GM19438 (cell line): ENCODE results near the gene JAM2.
"Not testable (repeated sequence)": the region's sequence is repeated elsewhere in the genome, so short reads cannot be mapped to it uniquely, and the experiment has no call there.

Source experiments
- ATAC-seq: cut with Tn5 transposase; IDR thresholded peaks from one replicate; pipeline ENCODE4 v1.9.1; 2021; ENCODE audit warnings: low read depth; ENCODE audit not compliant: unreplicated experiment

Gene JAM2

GRCh38 chr21:25714066-25714465, 75.0 kb downstream of the JAM2 start:
- not testable (repeated sequence) for ATAC-seq

DNA sequence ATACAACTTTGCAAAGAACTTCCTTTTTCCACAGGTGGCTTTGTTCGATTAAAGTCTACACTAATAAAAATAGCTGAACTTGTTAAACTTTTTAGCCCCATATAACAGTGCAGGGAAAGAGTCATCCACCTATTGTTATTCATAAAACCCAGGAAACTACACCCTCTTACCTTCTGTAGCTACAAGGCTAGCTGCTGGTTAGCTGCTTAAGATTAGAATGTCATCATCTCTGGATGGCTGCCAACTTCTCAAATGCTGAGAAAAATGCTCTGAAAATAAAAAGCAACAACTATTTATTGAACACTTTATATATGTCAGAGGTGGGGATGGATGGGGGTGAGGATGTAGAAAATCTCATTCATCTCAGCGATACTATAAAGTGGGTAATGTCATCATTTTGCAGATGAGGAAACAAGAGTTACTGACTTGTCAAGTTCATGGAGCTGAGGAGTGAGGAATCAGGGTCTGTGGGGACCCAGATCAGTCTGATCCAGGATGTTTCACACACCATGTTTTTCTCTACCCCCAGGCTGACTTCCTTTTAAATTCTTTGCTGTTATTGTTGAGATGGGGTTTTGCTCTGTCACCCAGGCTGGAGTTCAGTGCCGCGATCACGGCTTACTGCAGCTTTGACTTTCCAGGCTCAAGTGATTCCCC, 78.6 kb downstream of the JAM2 start:
- ATAC-seq, result no peak

- no peak for ATAC-seq
Observed at GRCh38 chr21:25721987-25722386, 82.9 kb downstream of the JAM2 start.

- ATAC-seq, result no peak
Observed at GRCh38 chr21:25722631-25723030, 83.6 kb downstream of the JAM2 start.

DNA sequence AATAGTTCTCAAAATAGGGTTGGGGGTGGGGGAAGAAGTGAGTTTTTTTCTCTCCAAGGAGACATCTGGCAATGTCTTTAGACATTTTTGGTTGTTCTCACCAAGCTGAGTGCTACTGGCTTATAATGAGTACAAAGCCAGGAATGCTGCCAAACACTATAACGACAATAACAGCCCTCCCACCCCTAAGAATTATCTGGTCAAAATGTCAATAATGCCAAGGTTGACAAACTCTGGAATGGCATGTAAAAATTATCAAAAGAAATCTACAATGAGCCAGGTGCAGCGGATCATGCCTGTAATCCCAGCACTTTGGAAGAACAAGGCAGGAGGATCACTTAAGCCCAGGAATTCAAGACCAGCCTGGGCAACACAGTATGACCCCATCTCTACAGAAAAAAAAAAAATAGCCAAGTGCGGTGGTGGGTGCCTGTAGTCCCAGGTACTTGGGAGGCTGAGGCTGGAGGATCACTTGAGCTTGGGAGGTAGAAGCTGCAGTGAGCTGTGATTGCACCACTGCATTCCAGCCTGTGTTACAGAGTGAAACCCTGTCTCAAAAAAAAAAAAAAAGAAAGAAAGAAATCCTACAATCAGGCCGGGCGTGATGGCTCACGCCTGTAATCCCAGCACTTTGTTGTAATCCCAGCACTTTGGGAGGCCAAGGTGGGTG, 93.2 kb downstream of the JAM2 start:
- ATAC-seq, result no peak

DNA sequence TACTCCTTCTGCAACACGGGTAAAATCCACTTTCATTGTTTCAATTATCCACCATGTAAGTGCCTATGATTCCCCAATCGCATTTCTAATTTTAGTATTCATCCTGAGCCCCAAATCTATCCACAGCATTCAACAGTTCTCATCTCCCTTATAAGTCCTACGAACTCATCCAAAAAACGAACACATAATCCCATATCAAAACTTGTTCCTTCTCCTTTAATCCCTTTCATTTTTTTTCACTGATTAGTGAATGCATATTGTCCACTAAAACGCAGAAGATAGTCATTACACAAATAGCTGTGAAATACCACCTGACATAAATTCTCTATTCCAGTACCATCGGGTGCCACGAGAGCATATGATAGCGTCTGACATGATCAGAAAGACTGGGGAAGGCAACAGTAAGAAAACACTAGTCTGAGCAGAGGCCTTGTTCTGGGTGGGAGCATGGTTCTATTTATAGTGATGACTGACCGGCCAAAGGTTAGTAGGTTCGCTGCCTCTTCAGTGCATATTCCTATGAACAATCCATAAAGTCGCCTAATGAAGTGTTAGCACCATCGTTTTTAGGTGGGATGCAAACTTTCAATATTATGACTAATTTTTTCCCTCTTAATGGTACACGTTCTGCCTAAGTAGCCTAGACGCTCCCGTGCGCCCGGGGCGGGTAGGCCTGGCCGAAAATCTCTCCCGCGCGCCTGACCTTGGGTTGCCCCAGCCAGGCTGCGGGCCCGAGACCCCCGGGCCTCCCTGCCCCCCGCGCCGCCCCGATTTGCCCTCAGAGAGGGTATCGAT, 95.0 kb downstream of the JAM2 start:
- peak; percentile 5 for ATAC-seq

DNA sequence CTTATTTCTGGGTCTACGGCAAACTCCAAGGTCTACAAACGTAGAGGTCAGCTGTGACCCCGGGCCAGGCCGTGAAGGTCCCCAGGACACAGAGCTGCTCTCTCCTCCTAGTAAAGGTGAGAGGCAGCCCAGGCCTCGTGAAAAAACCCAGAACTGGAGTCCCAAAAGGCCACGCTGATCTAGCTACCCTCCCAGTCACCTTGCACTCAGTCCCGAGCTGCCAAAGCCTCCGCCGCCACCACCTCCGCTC, 95.5 kb downstream of the JAM2 start:
- peak; percentile 1 for ATAC-seq

GRCh38 chr21:25734904-25735645, 96.0 kb downstream of the JAM2 start, which contains the start of the genes ATP5PF and GABPA:
Gene ATP5PF, minus strand, starts transcription at chr21:25734904. Its CDS starts 5,110 bp downstream, at chr21:25729794.
Gene GABPA, plus strand, starts transcription at chr21:25734972. Its CDS starts 6,627 bp downstream, at chr21:25741599.
- ATAC-seq, result peak; percentile 87

DNA sequence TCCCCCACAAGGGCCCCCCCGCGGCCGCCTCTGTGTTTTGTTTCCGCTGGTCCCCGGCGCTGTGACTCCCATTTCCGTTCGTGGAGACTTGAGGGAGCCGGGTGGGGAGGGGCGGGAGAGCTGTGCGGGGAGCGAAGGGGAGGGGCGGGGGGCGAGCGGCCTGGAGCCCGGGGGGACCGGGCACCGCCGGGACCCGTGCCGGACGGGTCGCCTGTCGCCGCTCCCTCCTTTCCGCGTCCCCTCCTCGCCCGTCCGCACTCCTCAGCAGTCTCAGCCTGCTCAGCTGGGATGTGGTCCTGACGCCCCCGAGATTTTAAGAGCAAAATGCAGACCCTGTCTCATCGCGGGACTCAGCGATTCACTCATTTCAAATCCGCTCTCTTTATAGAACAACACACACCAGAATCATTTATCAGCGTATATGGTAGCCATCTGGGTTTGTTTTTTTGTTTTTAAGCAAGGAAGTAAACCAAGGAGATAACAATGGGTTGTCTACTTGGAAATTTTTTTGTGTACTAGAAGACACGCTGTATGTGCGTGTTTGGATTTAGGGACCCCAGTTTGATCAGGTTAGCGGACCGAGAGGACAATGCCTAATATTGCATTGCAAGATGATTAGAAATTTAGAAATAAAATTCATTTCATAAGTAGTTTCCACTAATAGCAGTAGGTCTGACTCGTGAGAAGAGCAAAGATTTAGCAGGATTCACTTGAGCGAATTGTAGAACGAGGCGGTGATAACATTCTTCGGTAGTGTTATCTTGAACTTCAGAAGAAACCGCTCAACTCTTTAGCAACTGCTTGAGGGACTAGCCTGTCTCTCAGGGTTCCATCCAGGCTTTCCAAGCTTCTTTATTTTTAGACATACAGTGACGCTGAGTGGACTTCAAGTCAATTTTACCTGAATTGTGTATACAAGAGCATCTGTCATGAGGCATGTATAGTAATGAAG, 96.9 kb downstream of the JAM2 start:
- peak; percentile 11 for ATAC-seq

GRCh38 chr21:25737421-25737820, 98.4 kb downstream of the JAM2 start:
- no peak for ATAC-seq

DNA sequence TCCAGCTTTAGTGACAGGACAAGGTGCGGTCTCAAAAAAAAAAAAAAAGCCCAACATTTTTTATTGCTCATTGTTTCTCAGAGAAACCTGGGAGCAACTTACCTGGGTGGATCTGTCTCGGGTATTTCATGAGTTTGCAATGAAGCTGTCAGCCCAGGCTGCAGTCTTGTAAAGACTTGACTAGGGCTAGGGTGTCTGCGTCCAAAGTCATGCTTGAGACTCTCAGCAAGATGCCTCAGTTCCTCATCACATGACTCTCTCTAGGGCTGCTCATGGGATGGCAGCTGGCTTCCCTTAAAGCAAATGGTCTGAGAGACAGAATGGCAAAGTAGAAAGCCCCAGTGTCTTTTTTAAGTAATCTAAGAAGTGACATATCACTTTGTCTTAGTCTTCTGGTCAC, 103.8 kb downstream of the JAM2 start:
- no peak for ATAC-seq

DNA sequence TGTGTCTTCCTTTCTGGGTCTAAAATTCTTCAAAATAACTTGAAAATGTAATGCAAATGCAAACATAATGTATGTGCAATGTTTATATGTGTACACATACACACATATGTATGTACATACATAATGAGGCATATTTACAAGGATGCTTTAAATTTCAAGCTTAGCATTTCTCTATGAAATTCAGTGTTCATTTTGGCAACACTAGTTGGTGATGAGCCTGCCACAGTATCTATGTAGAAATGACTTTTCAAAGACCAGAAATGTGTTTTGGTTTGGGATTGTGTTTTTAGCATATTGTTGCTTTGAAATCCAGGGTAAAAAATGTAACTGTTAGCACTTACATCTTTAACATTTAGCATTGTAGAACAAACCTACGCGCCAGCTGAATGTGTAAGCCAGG, 105.8 kb downstream of the JAM2 start:
- no peak for ATAC-seq

DNA sequence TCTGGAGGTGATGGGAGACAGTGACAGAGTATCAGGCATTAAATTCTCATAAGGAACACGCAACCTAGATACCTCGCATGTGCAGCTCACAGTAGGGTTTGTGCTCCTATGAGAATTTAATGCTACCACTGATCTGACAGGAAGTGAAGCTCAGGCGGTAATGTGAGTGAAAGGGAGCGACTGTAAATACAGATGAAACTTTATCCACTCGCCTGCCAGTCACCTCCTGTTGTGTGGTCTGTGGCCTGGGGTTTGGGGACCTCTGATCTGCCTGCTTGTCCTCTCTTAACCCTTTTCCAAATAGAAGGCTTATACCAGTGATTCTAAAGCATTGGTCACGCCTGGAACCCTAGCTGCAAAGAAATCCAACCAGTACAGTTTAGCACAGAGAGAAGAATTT, 111.0 kb downstream of the JAM2 start:
- ATAC-seq, result no peak

DNA sequence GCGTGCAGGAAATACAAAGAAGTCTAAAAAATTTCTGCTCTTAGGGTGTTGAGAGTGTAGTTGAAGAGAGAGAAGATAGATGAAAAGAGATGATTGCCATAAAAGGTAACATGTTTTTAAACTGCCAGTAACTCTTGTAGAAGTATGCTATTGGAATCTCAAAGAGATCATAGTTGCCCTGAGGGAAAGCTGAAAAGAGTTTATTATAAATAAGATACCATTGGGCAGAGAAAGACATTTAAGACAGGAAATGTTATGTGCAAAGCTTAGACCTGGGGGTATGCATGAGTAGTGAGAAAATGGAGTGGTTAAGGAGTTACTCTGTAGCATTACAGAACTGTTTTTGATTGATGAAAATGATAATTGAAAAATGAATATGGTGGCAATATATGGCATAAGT, 113.4 kb downstream of the JAM2 start:
- ATAC-seq, result no peak

DNA sequence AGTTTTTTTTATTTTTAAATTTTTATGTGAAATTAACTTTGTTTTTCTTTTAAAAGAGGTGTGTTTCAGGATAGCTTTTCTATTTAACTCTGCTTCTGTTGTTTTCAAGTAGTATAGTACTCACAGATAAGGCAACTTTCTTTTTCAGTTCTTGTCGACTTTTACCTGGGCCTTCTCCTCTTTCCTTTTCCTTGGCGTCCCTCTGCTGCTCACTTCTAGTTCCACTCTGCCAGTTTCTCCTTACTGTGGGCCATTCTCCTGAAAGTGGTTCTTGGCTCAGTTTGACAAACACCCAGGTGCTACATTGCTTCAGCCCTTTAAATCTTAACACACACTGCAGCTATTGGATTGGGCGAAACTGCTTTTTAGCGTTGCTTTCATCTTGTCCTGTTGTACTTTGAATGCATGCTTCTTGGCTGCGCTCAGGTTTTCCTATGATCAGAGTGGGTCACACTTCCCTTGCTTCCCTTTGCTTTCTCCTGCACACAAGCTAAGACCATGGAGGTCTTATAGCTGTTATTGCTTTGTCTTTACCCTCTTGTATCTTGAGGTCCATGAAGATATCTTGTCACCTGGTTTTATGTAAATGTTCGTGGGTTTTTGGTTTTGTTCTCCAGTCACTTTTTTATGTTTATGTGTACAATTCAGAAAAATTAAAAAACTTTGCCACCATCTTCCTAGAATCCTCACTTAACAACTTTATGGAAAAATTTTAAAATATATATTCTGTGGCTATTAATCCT, 117.3 kb downstream of the JAM2 start:
- no peak for ATAC-seq

- no peak for ATAC-seq
Observed at GRCh38 chr21:25757531-25757930, 118.5 kb downstream of the JAM2 start.

GRCh38 chr21:25759573-25759972, 120.5 kb downstream of the JAM2 start:
- no peak for ATAC-seq

DNA sequence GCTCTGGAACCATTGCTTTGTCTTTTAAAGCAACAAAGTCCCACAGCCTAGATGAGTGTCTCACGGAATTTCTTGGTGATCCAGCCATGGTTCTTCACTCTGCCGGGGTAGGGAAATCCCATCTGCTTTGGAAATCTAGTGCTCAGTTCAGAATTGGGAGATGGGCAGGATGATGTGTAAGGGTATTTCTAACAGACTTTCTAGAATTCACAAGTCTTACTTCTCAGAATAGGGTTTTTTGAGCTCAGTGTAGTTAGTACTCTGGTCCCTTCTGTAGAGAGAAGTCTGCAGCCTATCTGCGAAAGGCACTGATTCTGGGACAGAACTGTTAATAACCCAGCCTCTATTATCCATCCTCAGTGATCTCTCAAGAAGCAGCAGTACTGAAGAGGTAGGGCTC, 121.0 kb downstream of the JAM2 start:
- no peak for ATAC-seq

DNA sequence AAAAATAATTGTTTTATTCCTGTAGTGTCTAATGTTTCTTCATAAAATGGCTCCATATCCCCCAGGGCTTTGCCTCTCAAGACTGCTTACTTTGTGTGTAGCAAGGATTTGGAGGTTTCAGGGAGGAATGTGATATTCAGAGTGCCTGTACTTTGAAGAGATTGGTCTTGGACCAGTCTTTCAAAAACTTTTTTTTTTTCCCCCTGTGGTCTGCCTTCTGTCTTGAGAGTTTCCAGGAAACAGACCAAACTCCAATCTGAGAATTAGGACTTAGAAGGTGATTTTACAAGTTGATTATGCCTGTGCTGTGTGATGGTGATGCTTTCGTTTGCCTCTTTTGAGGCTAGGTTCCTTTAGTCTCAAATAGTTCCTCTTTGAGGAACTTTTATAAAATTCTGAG, 121.6 kb downstream of the JAM2 start:
- no peak for ATAC-seq
